GM12801 (cell line): ENCODE data around the gene UGGT1.

Experiments used
- TF ChIP-seq, protein P1 (sequence below): IDR thresholded peaks from one replicate; pipeline ENCODE4 v1.5.1; 2011; ENCODE audit warnings: control low read depth; ENCODE audit not compliant: insufficient read length; ENCODE audit errors: extremely low read depth

Gene UGGT1

GRCh38 chr2:128227862-128228261 lies 136.9 kb downstream of the UGGT1 start:
- TF ChIP-seq, protein P1, sequence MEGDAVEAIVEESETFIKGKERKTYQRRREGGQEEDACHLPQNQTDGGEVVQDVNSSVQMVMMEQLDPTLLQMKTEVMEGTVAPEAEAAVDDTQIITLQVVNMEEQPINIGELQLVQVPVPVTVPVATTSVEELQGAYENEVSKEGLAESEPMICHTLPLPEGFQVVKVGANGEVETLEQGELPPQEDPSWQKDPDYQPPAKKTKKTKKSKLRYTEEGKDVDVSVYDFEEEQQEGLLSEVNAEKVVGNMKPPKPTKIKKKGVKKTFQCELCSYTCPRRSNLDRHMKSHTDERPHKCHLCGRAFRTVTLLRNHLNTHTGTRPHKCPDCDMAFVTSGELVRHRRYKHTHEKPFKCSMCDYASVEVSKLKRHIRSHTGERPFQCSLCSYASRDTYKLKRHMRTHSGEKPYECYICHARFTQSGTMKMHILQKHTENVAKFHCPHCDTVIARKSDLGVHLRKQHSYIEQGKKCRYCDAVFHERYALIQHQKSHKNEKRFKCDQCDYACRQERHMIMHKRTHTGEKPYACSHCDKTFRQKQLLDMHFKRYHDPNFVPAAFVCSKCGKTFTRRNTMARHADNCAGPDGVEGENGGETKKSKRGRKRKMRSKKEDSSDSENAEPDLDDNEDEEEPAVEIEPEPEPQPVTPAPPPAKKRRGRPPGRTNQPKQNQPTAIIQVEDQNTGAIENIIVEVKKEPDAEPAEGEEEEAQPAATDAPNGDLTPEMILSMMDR = no peak

DNA sequence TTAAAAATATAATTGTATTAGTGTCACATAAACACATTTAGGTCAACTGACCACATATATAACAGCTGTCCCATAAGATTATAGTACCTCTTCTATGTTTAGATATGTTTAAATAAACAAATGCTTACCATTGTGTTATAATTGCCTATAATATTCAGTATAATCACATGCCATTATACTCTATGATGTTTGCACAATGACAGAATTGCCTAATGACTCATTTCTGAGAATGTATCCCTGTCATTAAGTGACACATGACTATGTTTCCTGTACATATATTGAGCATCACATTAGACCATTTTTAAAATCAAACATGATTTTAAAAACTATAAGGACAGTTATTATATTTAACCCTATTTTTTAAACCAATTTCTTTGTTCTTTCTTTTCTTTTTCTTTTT lies 137.9 kb downstream of the UGGT1 start:
- TF ChIP-seq, protein P1 = no peak

DNA sequence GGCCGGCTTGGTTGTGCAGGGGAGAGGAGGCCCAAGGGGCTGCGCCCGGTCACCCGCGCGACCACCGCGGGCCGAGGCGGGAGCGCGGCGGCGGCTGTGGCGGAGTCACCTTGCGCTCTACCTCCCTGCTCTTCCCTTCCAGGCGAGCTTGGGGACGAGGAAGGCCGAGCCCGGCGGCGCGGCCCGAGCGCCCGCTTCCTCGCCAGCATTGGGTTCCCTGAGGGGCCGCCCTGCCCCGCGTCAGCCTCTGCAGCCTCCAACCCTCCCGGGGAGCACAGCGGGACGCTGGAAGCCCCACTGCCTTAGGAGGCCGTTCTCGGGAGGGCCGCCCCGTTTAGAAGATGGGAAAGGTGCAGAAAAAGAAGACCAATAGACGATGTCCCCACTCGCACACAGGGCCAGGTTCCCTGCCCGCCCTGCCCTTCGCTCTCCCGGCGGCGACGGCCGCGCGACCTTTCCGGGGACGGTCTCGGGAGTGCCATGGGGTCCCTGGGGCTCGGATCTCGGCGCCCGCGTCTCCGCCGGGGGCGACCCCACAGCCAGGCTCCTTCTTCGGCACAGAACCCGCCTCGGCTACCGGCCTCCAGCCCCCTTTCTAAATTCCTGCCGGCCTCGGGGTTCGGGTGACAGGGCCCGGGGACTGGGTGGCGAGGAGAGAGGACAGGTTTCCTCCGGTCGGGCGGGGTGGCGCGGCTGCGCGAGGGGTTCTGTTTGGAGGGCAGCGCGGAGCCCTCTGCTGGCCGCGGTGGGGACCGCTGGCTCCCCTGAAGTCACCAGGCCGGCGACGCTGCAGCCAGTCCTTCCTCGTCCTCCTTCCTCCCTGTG lies 142.2 kb downstream of the UGGT1 start:
- TF ChIP-seq, protein P1 = no peak

GRCh38 chr2:128233790-128234395 lies 142.9 kb downstream of the UGGT1 start:
- TF ChIP-seq, protein P1 = no peak

DNA sequence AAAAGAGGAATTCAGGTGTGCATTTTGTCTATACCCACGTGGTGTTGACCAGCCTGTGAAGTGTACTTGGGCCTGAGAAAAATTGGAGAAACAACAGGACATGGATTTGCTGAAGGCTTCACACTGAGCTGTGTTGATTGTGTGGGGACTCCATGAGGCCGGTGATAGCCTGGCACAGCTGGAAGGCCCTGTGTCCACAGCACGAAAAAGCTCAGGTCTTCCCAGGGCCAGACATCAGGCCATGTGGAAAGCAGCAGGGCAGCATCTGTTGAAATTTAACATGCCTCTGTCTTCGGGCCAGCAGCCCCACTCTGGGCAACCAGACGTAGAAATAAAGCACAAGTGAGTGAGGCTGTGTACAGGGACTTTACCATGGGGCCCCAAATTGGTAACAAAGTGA lies 143.6 kb downstream of the UGGT1 start:
- TF ChIP-seq, protein P1 = no peak

- TF ChIP-seq, protein P1 = no peak
Observed at GRCh38 chr2:128235581-128235980, 144.6 kb downstream of the UGGT1 start.

DNA sequence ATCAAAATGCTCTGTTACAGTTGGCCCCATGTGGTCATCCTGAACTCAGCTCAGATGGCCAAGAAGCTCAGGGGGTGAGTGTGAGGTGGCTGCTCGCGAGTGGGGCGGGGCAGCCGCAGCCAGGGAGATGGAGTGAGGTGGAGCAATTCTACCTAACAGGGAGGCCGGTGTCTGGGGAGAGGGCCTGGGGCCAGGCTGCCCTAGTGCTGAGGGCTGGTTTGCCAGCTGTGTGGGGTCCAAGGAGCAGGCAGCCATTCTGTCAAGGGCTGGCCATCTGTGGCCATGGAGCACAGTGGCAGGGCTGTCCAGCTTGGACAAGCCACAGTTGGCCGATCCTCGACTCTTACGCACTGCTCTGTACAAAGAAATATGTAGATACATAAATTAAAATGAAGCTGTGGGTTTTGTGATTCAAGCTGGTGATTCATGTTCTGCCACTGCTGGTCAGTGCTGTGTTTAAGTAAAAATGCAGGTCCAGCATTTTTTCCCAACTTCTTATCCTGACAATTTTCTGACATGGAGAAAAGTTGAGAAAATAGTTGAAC lies 145.6 kb downstream of the UGGT1 start:
- TF ChIP-seq, protein P1 = no peak
